ENCODE data around the gene CENPO.

The CENPO gene

GRCh38 chr2:24824966-24825882 lies 32.0 kb downstream of the CENPO start:
- no peak for DNase-seq

- peak; percentile 38 for DNase-seq
Observed at GRCh38 chr2:24825883-24826772, 32.9 kb downstream of the CENPO start.

- no peak for DNase-seq
Observed at GRCh38 chr2:24826773-24827145, 33.5 kb downstream of the CENPO start.

GRCh38 chr2:24827321-24828237 lies 34.4 kb downstream of the CENPO start:
- DNase-seq: peak; percentile 80

- DNase-seq: no peak
Observed at GRCh38 chr2:24828238-24828996, 35.2 kb downstream of the CENPO start.

- peak; percentile 38 for DNase-seq
Observed at GRCh38 chr2:24830351-24830750, 37.1 kb downstream of the CENPO start.

GRCh38 chr2:24830786-24831185 lies 37.6 kb downstream of the CENPO start:
- DNase-seq: no peak

GRCh38 chr2:24831221-24832072 lies 38.2 kb downstream of the CENPO start:
- DNase-seq: no peak

GRCh38 chr2:24832073-24832461 lies 38.8 kb downstream of the CENPO start:
- DNase-seq: no peak

GRCh38 chr2:24832521-24832920 lies 39.3 kb downstream of the CENPO start:
- DNase-seq: no peak

GRCh38 chr2:24832931-24833701 lies 39.9 kb downstream of the CENPO start:
- DNase-seq: no peak

- no peak for DNase-seq
Observed at GRCh38 chr2:24833821-24834732, 40.9 kb downstream of the CENPO start.

- no peak for DNase-seq
Observed at GRCh38 chr2:24834733-24835395, 41.6 kb downstream of the CENPO start.

- DNase-seq: peak; percentile 48
Observed at GRCh38 chr2:24835411-24835810, 42.2 kb downstream of the CENPO start.

GRCh38 chr2:24836206-24836605 lies 43.0 kb downstream of the CENPO start:
- DNase-seq: no peak

- no peak for DNase-seq
Observed at GRCh38 chr2:24836706-24837105, 43.5 kb downstream of the CENPO start.

GRCh38 chr2:24837996-24838513 lies 44.8 kb downstream of the CENPO start:
- DNase-seq: no peak

GRCh38 chr2:24838541-24838940 lies 45.3 kb downstream of the CENPO start:
- no peak for DNase-seq

Measured in fibroblast of skin of right quadriceps (primary cell).